OCI-LY7 (cell line): ENCODE measurements around the gene WNT2. TPM values are rescaled to one million over a fixed set of nuclear protein-coding genes. Genes with fewer than 3 reads are reported as not detected.
A peak's percentile ranks its signal among the peaks of the same experiment; 100 is the strongest.

Experiments used
- BruUV-seq: library from RNA; stranded (reverse); fragments of 400-500 nt; replicated peaks from 2 replicates; lab custom pipeline; 2021; lab: Mats Ljungman, UMichigan
- CTCF ChIA-PET: fragments of 300-600 bp; sonication (Branson Sonifier 250); formaldehyde crosslinking; loops from one replicate; lab custom pipeline; 2022; ENCODE audit warnings: antibody characterized with exemption; ENCODE audit not compliant: unreplicated experiment; lab: Charles Lee
- POLR2A ChIA-PET: fragments of 300-600 bp; sonication (Branson Sonifier 250); formaldehyde crosslinking; loops from one replicate; lab custom pipeline; 2022; ENCODE audit warnings: antibody characterized with exemption; lab: Charles Lee
- DNase-seq: peaks from one replicate; pipeline ENCODE4 v3.0.0-alpha.2; 2015; ENCODE audit warnings: low spot score
- H2AFZ ChIP-seq: fragments of 200-600 bp; sonication (generic), shearing (Covaris generic); 2 replicates; pipeline ENCODE4 v1.6.1; 2014; ENCODE audit warnings: mild to moderate bottlenecking, antibody characterized with exemption, low read length, moderate library complexity
- H3K27ac ChIP-seq: fragments of 200-600 bp; sonication (generic); 2 replicates; pipeline ENCODE4 v1.5.1; 2014; ENCODE audit warnings: mixed run types, low read depth, mild to moderate bottlenecking, moderate library complexity, low read length, inconsistent platforms; ENCODE audit not compliant: poor library complexity, severe bottlenecking
- H3K36me3 ChIP-seq: fragments of 200-600 bp; sonication (generic); 2 replicates; pipeline ENCODE4 v1.6.1; 2014; ENCODE audit warnings: mild to moderate bottlenecking, antibody characterized with exemption, low read length, moderate library complexity, mixed read lengths; ENCODE audit not compliant: insufficient read depth
- H3K4me1 ChIP-seq: fragments of 200-600 bp; sonication (generic); 2 replicates; pipeline ENCODE4 v1.5.1; 2014; ENCODE audit warnings: mild to moderate bottlenecking, low read length; ENCODE audit not compliant: insufficient read depth, poor library complexity, severe bottlenecking
- H3K4me2 ChIP-seq: fragments of 200-600 bp; sonication (generic); 2 replicates; pipeline ENCODE4 v1.6.1; 2014; ENCODE audit warnings: mild to moderate bottlenecking, low read length
- H3K4me3 ChIP-seq: fragments of 200-600 bp; sonication (generic); 2 replicates; pipeline ENCODE4 v1.5.1; 2014; ENCODE audit warnings: mild to moderate bottlenecking, low read depth, low read length; ENCODE audit not compliant: poor library complexity, severe bottlenecking
- H3K79me2 ChIP-seq: fragments of 200-600 bp; sonication (generic); 2 replicates; pipeline ENCODE4 v1.6.1; 2016; ENCODE audit warnings: low read depth, mild to moderate bottlenecking, low read length, moderate library complexity, mixed read lengths; ENCODE audit not compliant: insufficient read depth
- H3K9me2 ChIP-seq: fragments of 200-600 bp; sonication (generic); 2 replicates; pipeline ENCODE4 v1.6.1; 2016; ENCODE audit warnings: mild to moderate bottlenecking, low read length, mixed read lengths; ENCODE audit not compliant: insufficient read depth
- H3K9me3 ChIP-seq: fragments of 200-600 bp; sonication (generic); 2 replicates; pipeline ENCODE4 v1.6.1; 2014; ENCODE audit warnings: mild to moderate bottlenecking, mixed run types, low read length, mixed read lengths
- H4K20me1 ChIP-seq: fragments of 200-600 bp; sonication (generic); 2 replicates; pipeline ENCODE4 v1.6.1; 2014; ENCODE audit warnings: mild to moderate bottlenecking, antibody characterized with exemption, low read length, moderate library complexity, mixed read lengths; ENCODE audit not compliant: insufficient read depth
- CTCF ChIP-seq: fragments of 200-600 bp; sonication (generic); conservative IDR thresholded peaks from 2 replicates; pipeline ENCODE4 v1.5.1; 2014; ENCODE audit warnings: mild to moderate bottlenecking, antibody characterized with exemption, low read length, moderate library complexity, mixed read lengths
- EZH2phosphoT487 ChIP-seq: fragments of 200-600 bp; sonication (generic); IDR thresholded peaks from 2 replicates; pipeline ENCODE4 v1.6.1; 2018; ENCODE audit warnings: low read depth, borderline replicate concordance, mild to moderate bottlenecking, mixed run types, antibody characterized with exemption, low read length, moderate library complexity, mixed read lengths
- intact Hi-C: fragments of 100-400 bp; cut with micrococcal nuclease; formaldehyde crosslinking; loops from one replicate; pipeline ENCODE4 v1.10.0; 2022; ENCODE audit not compliant: unreplicated experiment
- total RNA-seq, 2 experiments: library from RNA; depleted of rRNA in 1 of 2; stranded (reverse); fragments of >200 nt in 1 of 2; shearing (Covaris generic) in 1 of 2; gene quantifications; 2 replicates each; pipeline ENCODE4 v1.2.3, GENCODE V29; 2014 to 2022

The WNT2 gene
- total RNA-seq, 2 experiments from 2014 or later = not detected

- Histone ChIP-seq H3K4me1 (no peaks in the 10 kb centered on the region), H3K9me3 (no peaks in the 10 kb centered on the region), H4K20me1 (no peaks in the 10 kb centered on the region), H3K9me2 (no peaks in the 10 kb centered on the region), H3K79me2 (no peaks in the 10 kb centered on the region), H3K4me2 (no peak overlapping the region), H3K36me3 (no peaks in the 10 kb centered on the region), H3K4me3 (no peak overlapping the region), H2AFZ (no peak overlapping the region), H3K27ac (no peak overlapping the region)
- TF ChIP-seq CTCF (no peak), EZH2phosphoT487 (no peak)
- intact Hi-C loops = no loop called here
- ChIA-PET CTCF (no interaction called here), POLR2A (no interaction called here)
- no peak for DNase-seq
- BruUV-seq = no TSS peak
These were observed 9.3 kb downstream of the WNT2 start for GRCh38 chr7:117313582-117313981.

GRCh38 chr7:117312593-117313580 lies 10.0 kb downstream of the WNT2 start:
- H3K9me2 ChIP-seq = no peaks in the 10 kb centered on the region
- H3K9me3 ChIP-seq = no peaks in the 10 kb centered on the region
- intact Hi-C loops = no loop called here
- ChIA-PET CTCF (no interaction called here), POLR2A (no interaction called here)
- no peak overlapping the region for H3K4me3 ChIP-seq
- DNase-seq = no peak
- H3K79me2 ChIP-seq = no peaks in the 10 kb centered on the region
- TF ChIP-seq CTCF (peak; percentile 51), EZH2phosphoT487 (no peak)
- no peaks in the 10 kb centered on the region for H4K20me1 ChIP-seq
- H3K36me3 ChIP-seq = no peaks in the 10 kb centered on the region
- H3K27ac ChIP-seq = no peak overlapping the region
- H3K4me2 ChIP-seq = no peak overlapping the region
- no peak overlapping the region for H2AFZ ChIP-seq
- BruUV-seq = no TSS peak
- H3K4me1 ChIP-seq = no peaks in the 10 kb centered on the region

GRCh38 chr7:117308891-117309290 lies 14.0 kb downstream of the WNT2 start:
- no peaks in the 10 kb centered on the region for H3K4me1 ChIP-seq
- H3K79me2 ChIP-seq = no peaks in the 10 kb centered on the region
- ChIA-PET POLR2A (no interaction called here), CTCF (no interaction called here)
- H3K27ac ChIP-seq = no peak overlapping the region
- no peak overlapping the region for H3K4me3 ChIP-seq
- no peak overlapping the region for H3K4me2 ChIP-seq
- TF ChIP-seq EZH2phosphoT487 = no peak
- no peak for TF ChIP-seq CTCF
- intact Hi-C loops = no loop called here
- BruUV-seq = no TSS peak
- no peaks in the 10 kb centered on the region for H3K9me3 ChIP-seq
- H4K20me1 ChIP-seq = no peaks in the 10 kb centered on the region
- H3K36me3 ChIP-seq = no peaks in the 10 kb centered on the region
- no peaks in the 10 kb centered on the region for H3K9me2 ChIP-seq
- no peak overlapping the region for H2AFZ ChIP-seq
- no peak for DNase-seq
